Brain microvascular endothelial cell (primary cell): Measurements from ENCODE around the gene GCN1.

ENCODE experiments used
- DNase-seq: peaks from one replicate; pipeline ENCODE4 v3.0.0-alpha.2; 2020
- H3K27ac ChIP-seq: fragments of 250-450 bp; sonication (Bioruptor Pico); 2 replicates; pipeline ENCODE4 v1.5.1; 2020; ENCODE audit warnings: mild to moderate bottlenecking, moderate library complexity
- H3K27me3 ChIP-seq: fragments of 250-450 bp; sonication (Bioruptor Pico); replicated peaks from 2 replicates; pipeline ENCODE4 v1.5.1; 2020; ENCODE audit warnings: mild to moderate bottlenecking
- H3K36me3 ChIP-seq: fragments of 250-450 bp; sonication (Bioruptor Pico); replicated peaks from 2 replicates; pipeline ENCODE4 v1.5.1; 2020; ENCODE audit warnings: mild to moderate bottlenecking
- H3K4me3 ChIP-seq: 2 replicates; pipeline ENCODE4 v1.5.1; 2011; ENCODE audit warnings: low read depth, mild to moderate bottlenecking, control low read depth, low read length, moderate library complexity
- CTCF ChIP-seq: IDR thresholded peaks from 2 replicates; pipeline ENCODE4 v1.5.1; 2011; ENCODE audit warnings: low read depth, mild to moderate bottlenecking, moderate library complexity, low read length, control low read depth, inconsistent platforms; ENCODE audit errors: missing control alignments
- in situ Hi-C: cut with HindIII; loops from 2 replicates; pipeline ENCODE4 v1.10.0; 2017; ENCODE audit warnings: low sequenced_read_pairs, low pct_ligation_motif_present

GCN1 gene

GRCh38 chr12:120194534-120195395, at the start of gene GCN1:
Gene GCN1 (minus strand): TSS chr12:120194715. CDS start chr12:120194697, 18 bp downstream.
- no peak for TF ChIP-seq CTCF
- in situ Hi-C loops = no loop called here
- Histone ChIP-seq H3K4me3 (peak within 1 kb of the TSS; percentile 77), H3K36me3 (peaks cover 44% of the 10 kb centered on the region), H3K27ac (peak within 1 kb of the TSS; percentile 92), H3K27me3 (no peaks in the 10 kb centered on the region)
- peak; percentile 65 for DNase-seq

- TF ChIP-seq CTCF = no peak
- no peak for DNase-seq
- Histone ChIP-seq H3K27me3 (no peaks in the 10 kb centered on the region), H3K4me3 (no peak overlapping the region), H3K27ac (no peak overlapping the region), H3K36me3 (no peaks in the 10 kb centered on the region)
- in situ Hi-C loops = no loop called here
Measured at GRCh38 chr12:120242971-120243699, 48.6 kb upstream of the GCN1 start.

GRCh38 chr12:120242275-120242799, 47.8 kb upstream of the GCN1 start:
- Histone ChIP-seq H3K4me3 (no peak overlapping the region), H3K27ac (no peak overlapping the region), H3K36me3 (peaks cover 2% of the 10 kb centered on the region), H3K27me3 (no peaks in the 10 kb centered on the region)
- no peak for TF ChIP-seq CTCF
- in situ Hi-C loops = no loop called here
- DNase-seq = no peak

- in situ Hi-C loops = no loop called here
- no peaks in the 10 kb centered on the region for H3K27me3 ChIP-seq
- no peak for DNase-seq
- TF ChIP-seq CTCF = no peak
- no peak overlapping the region for H3K4me3 ChIP-seq
- H3K27ac ChIP-seq = no peak overlapping the region
- H3K36me3 ChIP-seq = peaks cover 2% of the 10 kb centered on the region
Measured at GRCh38 chr12:120241561-120242274, 47.2 kb upstream of the GCN1 start.

GRCh38 chr12:120240495-120240833, 45.9 kb upstream of the GCN1 start:
- Histone ChIP-seq H3K4me3 (no peak overlapping the region), H3K36me3 (peaks cover 2% of the 10 kb centered on the region), H3K27me3 (no peaks in the 10 kb centered on the region), H3K27ac (no peak overlapping the region)
- no peak for DNase-seq
- no peak for TF ChIP-seq CTCF
- in situ Hi-C loops = no loop called here
